Measurements from ENCODE around the gene KHK. TPM values are rescaled to one million over a fixed set of nuclear protein-coding genes. Genes with fewer than 3 reads are reported as not detected.

KHK gene
- total and polyA plus RNA-seq, 7 donors = 1.6 to 12.7 (median 3.9) TPM

GRCh38 chr2:27145682-27146081 is 59.1 kb downstream of the KHK start:
- H3K9me3 ChIP-seq = no peaks in the 10 kb centered on the region
- TF ChIP-seq POLR2AphosphoS5 (IDR thresholded peaks at IDR 0.05) (no peak), EP300 (IDR thresholded peaks at IDR 0.05) (no peak), CTCF (IDR thresholded peaks at IDR 0.05) (no peak), POLR2A (IDR thresholded peaks at IDR 0.05) (no peak)
- no peaks in the 10 kb centered on the region for H3K36me3 ChIP-seq
- intact Hi-C loops (cut with DNase I) = no loop called here
- peaks cover 0 to 6% (median 0%) of the 10 kb centered on the region in 3 donors for H3K27me3 ChIP-seq
- 61 to 83% methylated on average over 2 of the region's 2 CpGs for WGBS, 2 donors
- H3K4me3 ChIP-seq = no peak overlapping the region
- no peak overlapping the region for H3K27ac ChIP-seq
- no peak for DNase-seq
- no peaks in the 10 kb centered on the region for H3K4me1 ChIP-seq

GRCh38 chr2:27147935-27148334 is 61.4 kb downstream of the KHK start:
- Histone ChIP-seq H3K27me3 (peaks cover 0 to 6% (median 0%) of the 10 kb centered on the region in 3 donors), H3K4me1 (no peaks in the 10 kb centered on the region), H3K9me3 (no peaks in the 10 kb centered on the region), H3K36me3 (no peaks in the 10 kb centered on the region), H3K4me3 (no peak overlapping the region), H3K27ac (no peak overlapping the region)
- WGBS, 2 donors = 93 to 95% methylated on average over 8 of the region's 8 CpGs
- DNase-seq = no peak
- TF ChIP-seq EP300 (IDR thresholded peaks at IDR 0.05) = no peak
- no peak for TF ChIP-seq CTCF (IDR thresholded peaks at IDR 0.05)
- TF ChIP-seq POLR2AphosphoS5 (IDR thresholded peaks at IDR 0.05) = no peak
- TF ChIP-seq POLR2A (IDR thresholded peaks at IDR 0.05) = no peak
- intact Hi-C loops (cut with DNase I) = no loop called here

GRCh38 chr2:27148801-27149439 is 62.3 kb downstream of the KHK start, which contains the start of gene TCF23:
TSS of gene TCF23 (plus strand) at chr2:27149004. CDS start at chr2:27149134, 130 bp downstream.
- H3K4me1 ChIP-seq = no peaks in the 10 kb centered on the region
- no peak within 1 kb of the TSS for H3K4me3 ChIP-seq
- H3K27ac ChIP-seq = no peak within 1 kb of the TSS
- no peaks in the 10 kb centered on the region for H3K36me3 ChIP-seq
- intact Hi-C loops (cut with DNase I) = no loop called here
- peak; percentile 28 for DNase-seq
- H3K9me3 ChIP-seq = no peaks in the 10 kb centered on the region
- no peak for TF ChIP-seq POLR2AphosphoS5 (IDR thresholded peaks at IDR 0.05)
- no peak for TF ChIP-seq EP300 (IDR thresholded peaks at IDR 0.05)
- TF ChIP-seq CTCF (IDR thresholded peaks at IDR 0.05) = no peak
- TF ChIP-seq POLR2A (IDR thresholded peaks at IDR 0.05) = no peak
- peaks cover 0 to 6% (median 0%) of the 10 kb centered on the region in 3 donors for H3K27me3 ChIP-seq
- WGBS, 2 donors = 79 to 86% methylated on average over 12 of the region's 12 CpGs

- no peak overlapping the region for H3K4me3 ChIP-seq
- intact Hi-C loops (cut with DNase I) = no loop called here
- H3K9me3 ChIP-seq = no peaks in the 10 kb centered on the region
- WGBS, 2 donors = 93% methylated on average over 29 of the region's 29 CpGs
- H3K36me3 ChIP-seq = no peaks in the 10 kb centered on the region
- DNase-seq = peak; percentile 26
- H3K27me3 ChIP-seq = peaks cover 0 to 6% (median 0%) of the 10 kb centered on the region in 3 donors
- TF ChIP-seq POLR2A (IDR thresholded peaks at IDR 0.05) (no peak), CTCF (IDR thresholded peaks at IDR 0.05) (no peak), EP300 (IDR thresholded peaks at IDR 0.05) (no peak), POLR2AphosphoS5 (IDR thresholded peaks at IDR 0.05) (no peak)
- H3K4me1 ChIP-seq = no peaks in the 10 kb centered on the region
- H3K27ac ChIP-seq = no peak overlapping the region
Measured at GRCh38 chr2:27149570-27150405, 63.2 kb downstream of the KHK start.

Other genes starting within 250 kb of the KHK start
- 1 to 10 TPM in 2 of 4 donors, under 1 TPM in 2; 0.16 to 1.9 (median 1.0) TPM for gene DPYSL5, start 238.6 kb upstream of the KHK start, total RNA-seq
- under 1 TPM in 1 of 3 donors, not detected in 2; 0.74 TPM for gene DPYSL5, start 238.6 kb upstream of the KHK start, polyA plus RNA-seq
- gene MAPRE3, start 116.1 kb upstream of the KHK start, total RNA-seq = 10 to 100 TPM in 1 of 4 donors, 1 to 10 TPM in 3; 5.1 to 27.4 (median 8.9) TPM
- gene MAPRE3, start 116.1 kb upstream of the KHK start, polyA plus RNA-seq = 10 to 100 TPM; 15.6 to 73.3 (median 32.1) TPM
- gene TMEM214, start 53.8 kb upstream of the KHK start, total RNA-seq = 10 to 100 TPM; 26.4 to 39.4 (median 35.0) TPM
- 10 to 100 TPM; 16.0 to 65.7 (median 16.2) TPM for gene TMEM214, start 53.8 kb upstream of the KHK start, polyA plus RNA-seq
- 10 to 100 TPM; 16.8 to 23.3 (median 18.1) TPM for gene AGBL5, start 35.1 kb upstream of the KHK start, total RNA-seq
- gene AGBL5, start 35.1 kb upstream of the KHK start, polyA plus RNA-seq = 10 to 100 TPM; 12.4 to 16.2 (median 13.4) TPM
- gene OST4, start 15.1 kb upstream of the KHK start, total RNA-seq = 100 to 1,000 TPM; 244 to 428 (median 382) TPM
- gene OST4, start 15.1 kb upstream of the KHK start, polyA plus RNA-seq = 100 to 1,000 TPM; 366 to 688 (median 635) TPM
- gene EMILIN1, start 8.2 kb upstream of the KHK start, total RNA-seq = 100 to 1,000 TPM; 156 to 350 (median 279) TPM
- 10 to 100 TPM in 1 of 3 donors, 1 to 10 TPM in 2; 4.8 to 50.9 (median 5.3) TPM for gene EMILIN1, start 8.2 kb upstream of the KHK start, polyA plus RNA-seq
- 1 to 10 TPM in 2 of 4 donors, under 1 TPM in 2; 0.68 to 1.4 (median 0.97) TPM for gene CGREF1, start 32.4 kb downstream of the KHK start, total RNA-seq
- 1 to 10 TPM in 1 of 3 donors, not detected in 2; 2.6 TPM for gene CGREF1, start 32.4 kb downstream of the KHK start, polyA plus RNA-seq
- not detected for gene ABHD1, start 37.0 kb downstream of the KHK start, total RNA-seq
- under 1 TPM in 1 of 3 donors, not detected in 2; 0.15 TPM for gene ABHD1, start 37.0 kb downstream of the KHK start, polyA plus RNA-seq
- 10 to 100 TPM; 47.6 to 58.5 (median 51.6) TPM for gene PREB, start 47.9 kb downstream of the KHK start, total RNA-seq
- 10 to 100 TPM; 28.2 to 50.1 (median 41.8) TPM for gene PREB, start 47.9 kb downstream of the KHK start, polyA plus RNA-seq
- gene PRR30, start 52.6 kb downstream of the KHK start, total RNA-seq = not detected
- gene PRR30, start 52.6 kb downstream of the KHK start, polyA plus RNA-seq = not detected
- gene TCF23, start 62.2 kb downstream of the KHK start, total RNA-seq = not detected
- under 1 TPM in 1 of 3 donors, not detected in 2; 0.03 TPM for gene TCF23, start 62.2 kb downstream of the KHK start, polyA plus RNA-seq
- gene ATRAID, start 125.3 kb downstream of the KHK start, total RNA-seq = 100 to 1,000 TPM; 128 to 226 (median 159) TPM
- 10 to 100 TPM; 58.5 to 99.7 (median 73.9) TPM for gene ATRAID, start 125.3 kb downstream of the KHK start, polyA plus RNA-seq
- 10 to 100 TPM in 3 of 4 donors, 1 to 10 TPM in 1; 7.2 to 15.5 (median 12.9) TPM for gene SLC5A6, start 125.5 kb downstream of the KHK start, total RNA-seq
- 10 to 100 TPM in 1 of 3 donors, 1 to 10 TPM in 2; 2.4 to 26.7 (median 3.5) TPM for gene SLC5A6, start 125.5 kb downstream of the KHK start, polyA plus RNA-seq
- gene CAD, start 130.6 kb downstream of the KHK start, total RNA-seq = 10 to 100 TPM in 3 of 4 donors, 1 to 10 TPM in 1; 9.1 to 25.2 (median 17.1) TPM
- gene CAD, start 130.6 kb downstream of the KHK start, polyA plus RNA-seq = 10 to 100 TPM in 1 of 3 donors, 1 to 10 TPM in 2; 1.8 to 27.4 (median 3.0) TPM
- gene SLC30A3, start 176.3 kb downstream of the KHK start, total RNA-seq = 1 to 10 TPM in 1 of 4 donors, under 1 TPM in 2, not detected in 1; 0.28 to 1.1 (median 0.68) TPM
- under 1 TPM in 2 of 3 donors, not detected in 1; 0.10 to 0.60 TPM for gene SLC30A3, start 176.3 kb downstream of the KHK start, polyA plus RNA-seq
- gene DNAJC5G, start 188.7 kb downstream of the KHK start, total RNA-seq = 1 to 10 TPM in 1 of 4 donors, under 1 TPM in 1, not detected in 2; 0.71 to 1.7 TPM
- not detected for gene DNAJC5G, start 188.7 kb downstream of the KHK start, polyA plus RNA-seq
- under 1 TPM in 1 of 4 donors, not detected in 3; 0.41 TPM for gene TRIM54, start 195.7 kb downstream of the KHK start, total RNA-seq
- gene TRIM54, start 195.7 kb downstream of the KHK start, polyA plus RNA-seq = under 1 TPM in 2 of 3 donors, not detected in 1; 0.16 to 0.46 TPM
- 1 to 10 TPM in 3 of 4 donors, under 1 TPM in 1; 0.71 to 6.5 (median 2.8) TPM for gene UCN, start 221.7 kb downstream of the KHK start, total RNA-seq
- gene UCN, start 221.7 kb downstream of the KHK start, polyA plus RNA-seq = under 1 TPM in 1 of 3 donors, not detected in 2; 0.89 TPM
- gene MPV17, start 236.3 kb downstream of the KHK start, total RNA-seq = 10 to 100 TPM; 48.1 to 68.6 (median 61.1) TPM
- gene MPV17, start 236.3 kb downstream of the KHK start, polyA plus RNA-seq = 10 to 100 TPM; 22.2 to 61.8 (median 28.7) TPM